Renal pelvis (tissue), 4 donors: Measurements from ENCODE around the gene TRIM68. TPM values are rescaled to one million over a fixed set of nuclear protein-coding genes. Genes with fewer than 3 reads are reported as not detected.

Experiments used
- DNase-seq: peaks from one replicate; pipeline ENCODE4 v3.0.0-alpha.2; 2013
- polyA plus RNA-seq, 3 donors: library from polyadenylated mRNA; unstranded; fragments of 120-200 nt; gene quantifications; one replicate each; pipeline ENCODE4 v1.2.1, GENCODE V29; 2013; ENCODE audit not compliant: insufficient read length in 3 of 3

The TRIM68 gene
- polyA plus RNA-seq, 3 donors = 19.2 to 26.8 (median 20.9) TPM

- DNase-seq = no peak
Measured at GRCh38 chr11:4610258-4610935, 2.4 kb upstream of the TRIM68 start.

- no peak for DNase-seq
Measured at GRCh38 chr11:4607096-4607495, 935 bp downstream of the TRIM68 start.

GRCh38 chr11:4606231-4607015 is 1.6 kb downstream of the TRIM68 start:
- DNase-seq = peak; percentile 16

GRCh38 chr11:4605057-4605456 is 3.0 kb downstream of the TRIM68 start:
- no peak for DNase-seq

GRCh38 chr11:4593739-4594138 is 14.3 kb downstream of the TRIM68 start, which contains the start of gene OR52I1:
Gene OR52I1 (plus strand): TSS chr11:4594039. CDS start chr11:4594039, 0 bp downstream.
- no peak for DNase-seq

- no peak for DNase-seq
Measured at GRCh38 chr11:4589017-4589416, 19.0 kb downstream of the TRIM68 start.

- DNase-seq = no peak
Measured at GRCh38 chr11:4581443-4581842, 26.6 kb downstream of the TRIM68 start, which contains the start of gene OR52I2. Gene OR52I2 (plus strand): TSS chr11:4581743.

GRCh38 chr11:4580124-4580523 is 27.9 kb downstream of the TRIM68 start:
- DNase-seq = no peak

- no peak for DNase-seq
Measured at GRCh38 chr11:4578624-4579023, 29.4 kb downstream of the TRIM68 start.

- no peak for DNase-seq
Measured at GRCh38 chr11:4577761-4578160, 30.3 kb downstream of the TRIM68 start.

GRCh38 chr11:4576880-4577279 is 31.2 kb downstream of the TRIM68 start:
- DNase-seq = no peak

- DNase-seq = no peak
Measured at GRCh38 chr11:4569075-4569474, 39.0 kb downstream of the TRIM68 start.

- DNase-seq = no peak
Measured at GRCh38 chr11:4565371-4565770, 42.7 kb downstream of the TRIM68 start.

- peak; percentile 45 for DNase-seq
Measured at GRCh38 chr11:4560467-4560866, 47.6 kb downstream of the TRIM68 start.

- DNase-seq = no peak
Measured at GRCh38 chr11:4559527-4560440, 48.2 kb downstream of the TRIM68 start.

GRCh38 chr11:4551346-4551979 is 56.6 kb downstream of the TRIM68 start:
- DNase-seq = no peak

Other genes starting within 250 kb of the TRIM68 start
- gene OR52B4, start 239.8 kb downstream of the TRIM68 start, polyA plus RNA-seq = not detected
- 10 to 100 TPM; 20.2 to 22.7 (median 21.8) TPM for gene TRIM21, start 214.5 kb downstream of the TRIM68 start, polyA plus RNA-seq
- gene OR52K2, start 158.9 kb downstream of the TRIM68 start, polyA plus RNA-seq = not detected
- under 1 TPM; 0.07 to 0.33 (median 0.23) TPM for gene OR52K1, start 125.6 kb downstream of the TRIM68 start, polyA plus RNA-seq
- gene OR52M1, start 63.0 kb downstream of the TRIM68 start, polyA plus RNA-seq = not detected
- under 1 TPM in 1 of 3 donors, not detected in 2; 0.03 TPM for gene OR52I2, start 26.5 kb downstream of the TRIM68 start, polyA plus RNA-seq
- gene OR52I1, start 14.2 kb downstream of the TRIM68 start, polyA plus RNA-seq = under 1 TPM; 0.03 to 0.12 (median 0.10) TPM
- gene OR51D1, start 29.2 kb upstream of the TRIM68 start, polyA plus RNA-seq = not detected
- 1 to 10 TPM; 1.0 to 1.6 (median 1.3) TPM for gene OR51E1, start 35.8 kb upstream of the TRIM68 start, polyA plus RNA-seq
- gene OR51E2, start 89.6 kb upstream of the TRIM68 start, polyA plus RNA-seq = under 1 TPM; 0.65 to 0.88 (median 0.84) TPM
- under 1 TPM; 0.29 to 0.44 (median 0.31) TPM for gene MMP26, start 96.6 kb upstream of the TRIM68 start, polyA plus RNA-seq
- not detected for gene OR51F1, start 161.7 kb upstream of the TRIM68 start, polyA plus RNA-seq
- gene OR52R1, start 196.1 kb upstream of the TRIM68 start, polyA plus RNA-seq = not detected
- not detected for gene OR51F2, start 213.1 kb upstream of the TRIM68 start, polyA plus RNA-seq
- gene OR51S1, start 241.0 kb upstream of the TRIM68 start, polyA plus RNA-seq = not detected